GM19467 (cell line): ENCODE data around the gene PRKAR1B.

Experiments
- ATAC-seq: cut with Tn5 transposase; IDR thresholded peaks from one replicate; pipeline ENCODE4 v1.9.1; 2021; ENCODE audit warnings: mild to moderate bottlenecking, moderate library complexity; ENCODE audit not compliant: unreplicated experiment

PRKAR1B gene

DNA sequence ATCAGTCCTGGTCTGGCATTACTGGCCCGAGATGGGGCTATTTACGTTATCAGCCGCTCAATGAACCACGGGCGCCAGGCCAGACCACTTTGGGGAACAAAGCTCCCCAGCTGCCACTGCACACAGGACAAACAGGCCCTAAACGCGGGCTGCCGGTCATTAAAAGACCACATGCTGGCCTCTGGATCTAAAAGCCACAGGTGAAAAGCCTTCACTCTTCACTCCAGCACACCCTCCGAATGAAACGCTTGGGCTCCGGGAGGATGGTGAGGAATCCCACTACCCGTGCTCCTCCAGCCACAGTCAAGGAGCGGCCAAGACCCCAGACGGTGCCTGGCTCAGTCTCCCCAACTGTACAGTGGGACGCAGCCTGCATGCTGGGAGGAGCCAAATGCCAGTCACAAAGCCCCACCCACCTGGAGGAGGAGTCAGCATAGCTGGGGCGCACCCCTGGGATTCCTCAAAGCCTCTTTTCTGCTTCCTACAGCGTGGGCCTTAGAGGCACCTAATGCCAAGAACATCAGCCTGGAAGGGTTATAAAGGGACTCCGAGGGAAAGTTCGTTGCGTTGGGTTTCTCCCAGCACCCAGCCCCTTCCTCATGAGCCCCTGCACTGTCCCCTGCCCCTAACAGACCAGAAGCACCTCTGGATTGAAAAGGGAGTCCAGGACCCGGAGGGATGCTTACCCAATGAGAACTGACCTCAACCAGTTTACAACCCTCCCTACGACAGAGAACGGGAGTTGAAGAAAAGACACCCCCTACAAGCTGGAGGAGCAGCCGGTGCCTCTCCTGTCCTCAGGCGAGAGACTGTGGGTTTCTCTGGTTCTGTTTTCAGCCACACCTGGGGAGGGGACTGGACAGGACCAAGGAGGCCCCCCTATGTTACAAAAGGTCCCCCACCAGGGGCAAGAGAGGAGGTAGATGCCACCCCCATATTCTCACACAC, 212.2 kb downstream of the PRKAR1B start:
- no peak for ATAC-seq

DNA sequence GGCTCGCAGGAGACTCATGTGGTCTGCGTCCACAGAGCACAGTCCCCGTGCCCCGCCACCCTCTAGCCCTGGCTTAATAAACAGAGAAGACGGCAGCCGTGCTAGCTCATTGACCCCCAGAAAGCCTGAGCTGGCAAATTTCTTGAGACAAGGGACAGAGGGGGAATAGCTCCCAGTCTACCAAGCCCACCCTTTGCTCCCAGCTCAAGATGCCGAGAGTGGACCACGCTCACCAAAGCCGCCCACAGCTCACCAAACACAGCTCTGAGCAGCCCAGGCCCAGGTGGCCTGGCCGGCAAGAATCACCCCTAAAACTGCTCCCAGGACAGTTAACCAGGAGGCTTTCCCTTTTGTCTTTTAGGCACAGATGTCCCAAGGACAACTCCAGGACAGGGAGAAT, 212.8 kb downstream of the PRKAR1B start:
- ATAC-seq = no peak

DNA sequence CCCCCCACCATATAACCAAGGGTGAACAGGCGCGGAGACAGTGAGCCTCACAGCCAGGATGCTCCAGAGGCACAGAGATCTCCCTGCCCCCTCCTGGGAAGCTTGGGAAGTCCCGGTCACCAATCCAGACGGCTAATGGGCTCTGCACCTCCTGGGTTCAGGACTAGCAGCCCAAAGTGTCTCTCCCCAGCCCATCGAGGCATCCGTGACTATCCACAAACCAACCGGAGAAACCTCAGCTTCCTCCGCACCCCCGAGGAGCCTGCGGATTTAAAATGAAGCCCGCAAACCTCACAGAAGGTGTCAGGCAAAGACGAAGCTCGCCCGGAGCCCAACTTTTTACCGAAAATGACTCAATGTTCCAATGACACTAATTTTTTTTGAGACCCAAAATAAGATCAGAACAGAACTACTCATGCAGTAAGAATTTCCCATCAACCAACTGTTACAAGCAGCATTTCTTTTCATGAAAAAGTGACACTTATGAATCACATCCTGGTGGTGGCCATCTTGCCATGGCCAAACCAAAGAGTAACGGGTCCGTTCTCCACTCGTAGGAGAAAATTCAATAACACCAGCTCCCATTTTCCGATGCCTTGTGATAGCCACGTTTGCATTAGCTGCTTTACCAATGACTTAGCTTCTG, 213.4 kb downstream of the PRKAR1B start:
- no peak for ATAC-seq

DNA sequence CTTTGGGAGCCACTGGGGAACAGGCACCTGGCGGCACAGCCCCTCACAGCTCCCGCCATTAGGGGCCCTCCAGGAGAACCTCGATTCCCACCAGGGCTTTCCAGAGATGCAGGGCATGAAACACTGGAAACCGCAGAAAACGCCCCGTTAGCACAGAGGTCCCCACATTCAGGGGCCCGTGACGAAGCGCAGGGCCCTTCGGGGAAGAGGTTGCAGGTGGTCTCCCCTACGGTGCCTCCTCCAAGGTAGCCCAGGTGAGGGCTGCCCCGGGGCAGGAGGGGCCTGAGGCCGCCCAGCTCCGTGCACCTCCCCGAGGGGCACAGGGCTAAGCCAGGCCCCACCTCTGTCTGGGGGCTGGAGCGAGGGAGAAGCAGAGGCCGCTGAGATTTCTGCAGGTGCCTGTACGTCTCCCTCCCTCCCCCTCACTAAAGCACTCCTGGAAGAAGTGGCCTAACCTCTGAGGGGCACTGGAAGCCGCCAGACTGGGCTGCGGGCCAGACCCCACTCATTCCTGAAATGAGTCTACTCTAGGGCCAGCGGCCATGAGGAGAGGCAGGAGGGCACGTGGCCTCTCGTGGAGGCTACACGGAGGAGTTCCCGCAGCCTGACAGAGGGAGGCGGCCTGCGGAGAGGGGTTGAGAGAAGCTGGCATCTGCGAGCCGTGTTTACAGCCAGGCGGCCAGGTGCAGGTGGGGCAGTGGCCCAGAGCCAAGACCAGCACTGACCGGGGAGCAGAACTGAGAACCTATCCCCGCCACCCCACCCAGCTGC, 214.4 kb downstream of the PRKAR1B start:
- ATAC-seq = no peak

DNA sequence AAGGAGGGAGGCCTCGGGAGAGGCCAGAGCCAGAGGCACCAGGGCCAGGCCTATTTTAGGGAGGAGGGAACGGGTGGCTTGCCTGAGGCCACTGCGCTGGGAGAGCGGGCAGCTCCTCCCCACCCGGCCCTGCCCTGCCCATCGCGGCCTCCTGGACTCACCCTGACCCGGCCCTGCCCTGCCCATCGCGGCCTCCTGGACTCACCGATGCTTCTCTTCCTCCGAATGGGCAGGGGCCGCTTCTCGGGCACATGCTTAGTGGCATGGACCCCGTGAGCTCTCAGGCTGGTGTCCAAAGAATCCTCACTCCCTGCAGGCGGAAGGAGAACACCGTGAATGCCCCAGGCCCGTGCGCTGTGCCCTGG, 215.0 kb downstream of the PRKAR1B start:
- ATAC-seq = no peak

DNA sequence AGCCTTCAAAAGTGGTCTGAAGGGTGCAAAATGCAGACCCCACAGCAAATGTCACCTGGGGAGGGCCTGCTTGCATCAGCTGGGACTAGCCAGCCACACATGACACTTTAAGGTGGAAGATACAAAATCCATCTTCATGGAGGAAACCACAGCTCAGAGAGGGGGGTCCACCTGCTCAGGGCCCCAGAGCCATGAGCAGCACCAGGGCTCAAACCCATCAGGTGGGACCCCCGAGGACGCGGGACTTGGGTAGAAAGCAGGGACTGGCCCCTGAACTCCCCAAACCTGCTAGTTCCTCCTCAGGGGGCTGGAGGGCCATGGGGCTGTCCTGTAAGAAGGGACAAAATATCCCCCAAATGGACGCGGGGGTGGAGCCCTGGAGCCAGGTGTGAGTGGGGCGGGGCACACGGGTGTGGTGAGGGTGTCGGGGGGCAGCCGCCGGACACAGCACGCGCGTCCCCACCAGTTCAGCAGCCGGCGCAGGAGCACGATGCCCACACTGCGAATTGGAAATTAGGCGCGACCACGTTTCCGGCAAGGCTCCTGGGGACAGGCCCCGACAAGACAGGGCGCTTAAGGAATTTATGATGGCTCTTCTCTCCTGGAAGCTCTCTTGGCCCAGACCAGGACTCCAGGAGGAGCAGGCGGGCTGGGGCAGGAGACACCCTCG, 215.5 kb downstream of the PRKAR1B start:
- ATAC-seq = no peak

DNA sequence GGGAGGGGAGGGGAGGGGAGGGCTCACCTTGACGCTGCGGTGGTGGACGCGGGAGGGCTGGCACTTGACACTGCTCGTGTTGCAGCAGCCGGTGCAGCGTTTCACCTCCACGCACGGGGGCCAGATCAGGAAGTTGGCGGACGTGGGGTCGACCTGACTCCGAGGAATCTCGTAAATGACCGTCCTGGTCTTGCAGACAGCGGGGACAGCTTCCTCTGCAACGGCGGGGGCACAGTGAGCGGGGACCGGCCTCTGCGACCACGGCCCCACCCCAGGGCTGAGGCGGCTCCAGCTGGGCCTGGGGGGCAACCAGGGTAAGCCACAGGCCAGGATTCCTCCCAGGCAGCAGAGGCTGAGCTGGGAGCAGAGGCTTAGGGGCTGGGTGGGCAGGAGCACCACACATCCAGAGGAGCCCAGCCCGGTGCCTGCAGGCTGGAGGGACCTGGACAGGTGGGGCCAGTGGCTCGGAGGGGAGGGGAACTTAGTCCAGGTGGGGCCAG, 216.2 kb downstream of the PRKAR1B start:
- ATAC-seq = no peak

DNA sequence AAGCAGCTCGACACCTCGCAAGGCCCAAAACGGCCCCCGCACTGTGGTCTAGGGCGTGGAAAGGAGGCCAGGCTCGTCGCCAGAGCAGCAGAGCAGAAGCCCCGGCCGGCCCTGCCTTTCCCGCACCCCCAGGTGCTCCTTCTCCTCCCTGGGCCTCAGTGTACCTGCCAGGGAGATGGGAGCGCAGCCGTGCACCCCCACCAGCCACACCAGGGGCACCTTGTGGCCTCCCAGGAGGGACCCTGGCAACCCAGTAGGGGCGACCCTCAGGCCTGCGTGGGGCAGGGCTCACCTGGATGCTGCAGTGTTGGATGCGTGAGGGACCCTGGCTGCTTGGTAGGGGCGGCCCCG, 217.0 kb downstream of the PRKAR1B start:
- ATAC-seq = no peak

DNA sequence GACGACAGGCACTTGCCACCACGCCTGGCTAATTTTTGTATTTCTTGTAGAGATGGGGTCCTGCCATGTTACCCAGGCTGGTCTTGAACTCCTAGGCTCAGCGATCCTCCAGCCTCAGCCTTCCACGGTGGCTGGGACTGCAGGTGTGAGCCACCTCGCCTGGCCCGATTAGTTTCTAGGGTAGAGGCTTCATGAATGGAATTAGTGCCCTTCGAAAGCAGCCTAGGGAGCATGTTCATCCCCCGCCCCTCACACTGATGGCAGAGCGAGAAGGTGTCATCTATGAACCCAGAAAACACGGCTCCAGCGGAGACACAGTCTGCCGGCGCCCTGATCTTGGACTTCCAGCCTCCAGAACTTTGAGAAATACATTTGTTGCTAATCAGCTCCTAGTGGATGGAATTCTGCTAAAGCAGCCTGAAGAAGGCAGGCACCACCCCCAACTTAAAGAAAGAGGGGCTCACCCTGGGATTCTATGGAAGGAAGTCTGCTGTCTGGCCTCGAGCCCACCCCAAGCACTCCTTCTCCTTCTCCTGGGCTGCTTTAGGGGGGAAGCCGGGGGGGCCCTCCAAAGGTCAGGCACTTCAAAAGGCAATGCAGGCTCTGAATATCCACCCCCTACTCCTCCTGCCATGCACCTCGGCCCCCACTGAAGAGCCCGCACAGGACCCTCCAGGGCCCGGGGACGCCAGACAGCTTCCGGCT, 217.5 kb downstream of the PRKAR1B start:
- ATAC-seq = no peak

DNA sequence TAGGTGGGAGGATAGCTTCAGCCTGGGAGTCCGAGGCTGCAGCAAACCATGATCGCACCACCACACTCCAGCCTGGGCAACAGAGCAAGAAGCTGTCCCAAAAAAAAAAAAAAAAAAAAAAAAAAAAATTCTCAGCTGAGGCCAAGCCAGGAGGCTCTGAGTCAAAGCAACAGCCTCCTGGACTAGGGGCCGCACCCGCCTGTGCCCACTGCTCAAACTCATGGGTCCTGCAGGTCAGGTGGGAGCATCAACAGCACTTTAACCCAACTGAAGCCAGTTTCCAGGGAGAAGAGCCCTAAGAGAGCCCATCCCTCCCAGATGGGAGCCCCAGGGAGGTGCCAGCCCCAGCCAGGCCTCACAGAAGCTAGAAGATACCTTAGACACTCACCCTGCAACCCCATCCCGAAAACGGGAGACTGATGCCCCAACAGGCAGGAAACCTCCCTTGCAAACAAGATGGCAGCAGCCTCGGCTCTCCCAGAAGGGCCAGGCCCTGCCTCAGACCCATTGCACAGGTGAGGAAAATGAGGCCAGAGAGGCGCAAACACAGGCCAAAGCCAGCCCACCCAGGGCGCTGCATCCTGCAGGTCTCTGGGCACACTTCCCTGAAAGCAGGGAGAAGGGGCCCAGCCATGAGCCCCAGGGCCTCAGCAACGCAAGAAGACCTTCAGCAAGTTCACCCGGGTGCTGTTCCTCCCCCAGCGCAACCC, 218.5 kb downstream of the PRKAR1B start:
- no peak for ATAC-seq

DNA sequence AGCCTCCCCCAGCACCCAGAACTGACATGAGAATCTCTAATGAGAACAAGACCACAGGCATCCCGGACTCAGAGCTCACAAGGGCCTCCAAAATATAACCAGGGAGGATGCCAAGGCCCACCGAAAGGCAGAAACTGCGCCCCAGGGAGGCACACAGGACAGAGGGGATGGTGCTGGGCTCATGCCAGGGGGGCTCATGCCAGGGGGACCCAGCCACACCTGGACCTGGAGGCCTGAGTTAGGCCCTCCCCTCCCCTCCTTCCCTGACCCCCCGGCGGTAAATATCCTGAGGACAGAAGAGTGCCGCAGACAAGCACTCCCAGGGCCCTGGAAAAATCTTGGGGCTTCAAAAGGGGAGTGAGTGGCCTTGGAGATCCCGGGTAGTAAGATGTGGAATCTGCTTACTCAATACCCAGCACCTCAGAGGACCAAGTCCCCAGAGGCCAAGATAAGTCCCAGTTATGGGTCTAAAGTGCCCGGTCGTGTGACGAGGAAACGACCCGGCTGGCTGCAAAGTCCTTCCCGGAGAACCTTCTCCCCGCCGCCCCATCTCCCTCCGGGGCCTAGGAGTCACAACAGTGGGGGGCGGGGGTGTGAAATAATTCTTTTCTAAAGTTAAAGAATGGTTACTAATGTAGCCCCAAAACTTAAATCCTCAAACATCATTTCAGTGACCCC, 219.3 kb downstream of the PRKAR1B start:
- ATAC-seq = no peak

DNA sequence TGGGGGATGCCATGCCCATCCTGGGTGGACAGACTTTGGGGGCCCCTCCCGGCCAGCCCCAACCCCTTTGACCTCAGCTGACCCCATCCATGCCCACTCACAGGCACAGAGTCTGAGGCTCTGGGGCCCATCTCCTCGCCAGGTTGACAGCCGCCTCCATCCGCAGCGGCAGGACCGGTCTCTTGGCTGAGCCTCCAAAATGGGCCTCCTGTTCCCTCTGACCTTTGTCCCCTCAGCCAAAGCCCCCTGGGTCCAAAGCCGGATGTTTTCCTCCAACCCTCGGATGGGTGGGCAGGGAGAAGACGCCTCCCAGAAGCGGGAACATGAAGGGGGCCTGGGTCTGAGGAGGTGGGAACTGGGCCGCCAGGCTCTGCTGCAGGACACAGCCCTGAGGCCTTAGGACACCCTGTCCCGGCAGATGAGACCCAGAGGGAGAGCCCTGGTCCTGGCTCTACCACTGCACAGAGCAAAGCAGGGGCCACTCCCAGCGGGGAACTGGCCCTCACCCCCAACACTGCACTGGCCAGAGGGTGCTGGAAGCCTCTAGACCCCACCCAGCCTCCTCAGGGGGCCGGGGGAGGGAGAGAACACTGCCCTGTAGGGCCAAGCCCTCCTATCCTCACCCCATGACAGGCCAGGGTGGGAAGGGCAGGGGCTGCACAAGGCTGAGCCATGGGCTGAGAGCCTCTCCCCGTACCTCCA, 220.0 kb downstream of the PRKAR1B start:
- no peak for ATAC-seq

DNA sequence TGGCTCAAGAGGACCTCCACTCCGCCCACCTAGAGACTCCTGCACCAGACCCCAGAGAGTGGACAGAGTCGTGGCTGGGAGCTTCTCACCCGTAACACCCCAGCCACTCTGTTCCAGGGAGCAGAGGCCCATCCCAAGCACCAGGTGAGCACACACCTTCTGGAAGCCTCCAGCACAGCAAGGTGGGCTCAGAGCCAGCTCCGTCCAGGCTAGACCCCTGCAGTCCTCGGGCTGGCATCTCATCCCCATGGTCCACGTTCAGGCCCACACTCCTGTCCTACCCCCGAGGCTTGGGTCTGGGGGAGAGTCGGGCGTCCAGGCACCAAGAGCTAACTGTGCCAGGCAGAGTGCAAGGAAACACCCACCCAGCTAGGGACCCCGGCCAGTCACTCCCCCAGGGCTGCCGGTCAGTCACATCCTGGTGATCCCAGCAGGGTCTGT, 220.7 kb downstream of the PRKAR1B start:
- no peak for ATAC-seq

DNA sequence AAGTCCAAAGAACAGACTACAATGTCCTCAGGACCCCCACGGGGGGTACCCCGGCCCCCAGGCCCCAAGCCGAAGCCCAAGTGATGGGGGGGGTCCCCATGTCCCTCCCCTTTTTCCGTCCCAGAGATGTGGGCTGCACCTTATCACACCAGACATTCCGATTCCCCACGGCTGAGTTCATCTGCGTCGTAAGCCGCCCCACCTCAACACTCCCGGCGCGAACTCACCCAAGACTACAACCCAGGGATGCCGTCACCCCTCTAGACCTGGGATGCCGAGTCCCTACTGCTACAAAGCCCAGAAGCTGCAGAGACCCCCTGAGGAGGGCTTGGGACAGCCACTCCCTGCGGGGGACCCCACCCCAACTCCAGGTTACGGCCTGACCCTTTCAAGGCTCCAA, 221.9 kb downstream of the PRKAR1B start:
- no peak for ATAC-seq

DNA sequence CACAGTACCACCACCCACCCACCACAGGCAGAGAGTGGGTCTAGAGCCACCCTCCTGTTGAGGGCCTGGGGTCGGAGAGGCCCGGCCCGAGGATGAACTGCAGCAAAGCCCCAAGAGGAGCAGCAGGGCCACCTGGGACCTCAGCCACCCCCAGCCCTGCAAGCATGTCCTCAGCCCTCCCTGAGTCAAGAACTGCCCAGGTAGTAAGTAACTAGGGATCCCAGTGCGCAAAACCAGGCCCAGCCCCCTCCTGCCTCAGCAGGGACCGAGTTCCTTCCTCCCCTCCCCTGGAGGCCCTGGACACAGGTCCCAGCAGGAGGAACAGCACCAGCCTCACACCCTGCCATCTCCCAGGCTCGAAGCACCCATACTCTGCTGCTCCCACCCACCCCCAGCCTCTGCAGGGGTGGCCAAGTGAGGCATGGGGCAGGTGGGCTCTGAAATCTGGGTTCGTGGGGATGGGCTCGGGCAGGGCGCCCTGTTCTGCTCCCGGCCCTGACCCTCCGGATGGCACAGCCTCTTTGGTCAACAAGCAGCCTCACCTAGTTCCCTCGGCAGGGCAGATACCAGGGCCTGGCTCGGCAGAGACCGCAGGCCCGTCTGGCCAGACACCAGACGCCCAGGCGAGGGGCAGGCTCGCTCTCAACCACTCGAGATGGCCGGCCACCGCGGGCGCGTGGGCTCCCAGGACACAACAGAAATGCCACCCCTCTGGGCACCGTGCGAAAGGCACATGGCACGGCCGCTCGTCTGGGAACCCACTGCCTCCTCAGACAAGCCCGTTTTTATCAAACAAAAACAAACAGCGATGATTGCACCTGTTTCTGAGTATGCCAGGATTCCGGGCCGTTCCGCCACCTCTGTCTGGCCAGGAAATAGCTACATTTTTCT, 222.6 kb downstream of the PRKAR1B start:
- ATAC-seq = no peak

DNA sequence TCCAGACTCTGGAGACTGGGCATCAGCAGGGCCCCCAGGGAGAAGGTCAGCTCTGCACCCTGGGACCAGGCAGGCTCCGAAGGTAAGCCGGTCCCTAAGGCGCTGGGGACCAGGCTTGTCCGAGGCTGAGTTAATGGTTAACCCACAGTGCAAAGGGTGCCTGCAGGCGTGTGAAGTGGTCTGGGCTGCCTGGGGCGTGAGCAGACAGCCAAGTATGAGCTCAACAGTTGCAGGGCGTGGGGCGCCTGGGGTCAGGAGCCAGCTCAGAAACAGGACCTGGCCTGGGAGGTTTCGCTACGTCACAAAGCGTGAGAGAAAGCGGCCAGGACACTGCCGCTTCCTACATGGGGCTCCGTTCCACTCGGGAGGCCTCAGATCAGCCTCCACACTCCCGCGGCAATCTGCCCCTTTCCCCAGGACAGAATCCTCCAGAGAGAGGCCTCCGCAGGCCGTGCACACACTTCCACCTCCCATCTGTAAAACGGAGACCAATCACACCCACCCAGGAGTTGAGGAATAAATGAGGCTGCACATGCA, 223.4 kb downstream of the PRKAR1B start:
- no peak for ATAC-seq

DNA sequence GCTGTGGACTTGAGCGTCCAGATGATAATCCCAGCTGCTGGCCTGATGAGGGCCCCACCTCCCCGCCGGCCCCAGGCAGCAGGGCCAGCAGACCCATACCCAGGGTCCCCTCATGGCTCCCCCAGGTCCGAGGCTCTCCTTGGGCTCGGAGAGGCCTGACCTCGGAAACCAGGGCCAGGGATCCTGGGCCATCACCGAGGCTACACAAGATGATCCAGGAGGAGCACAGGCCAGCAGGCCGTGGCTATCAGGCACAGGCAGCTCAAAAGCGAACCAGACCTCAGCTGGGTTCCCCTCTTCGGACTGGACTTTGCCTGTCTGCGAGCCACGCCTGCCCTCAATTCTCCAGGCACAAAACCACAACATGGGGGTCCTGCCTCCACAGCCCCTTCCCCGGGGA, 224.8 kb downstream of the PRKAR1B start:
- ATAC-seq = no peak
